Mucosa of descending colon (tissue), 3 donors: ENCODE results near the gene LORICRIN. TPM values are rescaled to one million over a fixed set of nuclear protein-coding genes. Genes with fewer than 3 reads are reported as not detected.

Experiments used
- ATAC-seq: fragments of 200-7000 bp; cut with Tn5 transposase; one replicate; pipeline ENCODE4 v1.9.1; 2020; ENCODE audit warnings: mild to moderate bottlenecking, moderate library complexity
- DNase-seq, 3 donors: peaks; one replicate each; pipeline ENCODE4 v3.0.0-alpha.2; 2020
- H3K36me3 ChIP-seq: fragments of 200-600 bp; one replicate; pipeline ENCODE4 v1.8.0; 2021; ENCODE audit warnings: low read depth, mild to moderate bottlenecking
- H3K4me1 ChIP-seq: fragments of 200-600 bp; one replicate; pipeline ENCODE4 v1.8.0; 2021; ENCODE audit warnings: low read depth, mild to moderate bottlenecking
- H3K4me3 ChIP-seq: fragments of 200-600 bp; one replicate; pipeline ENCODE4 v1.8.0; 2021; ENCODE audit warnings: mild to moderate bottlenecking
- H3K9me3 ChIP-seq: fragments of 200-600 bp; one replicate; pipeline ENCODE4 v1.8.0; 2021; ENCODE audit warnings: mild to moderate bottlenecking
- intact Hi-C, 2 donors: fragments of 100-400 bp; cut with DNase I in 1 of 2; cut with micrococcal nuclease in 1 of 2; formaldehyde crosslinking; loops; one replicate each; pipeline versions ENCODE4 v1.11.0 to v1.11.1; 2022; cut with DNase I, micrococcal nuclease
- total RNA-seq, 3 donors: library from RNA; stranded (reverse); fragmentation: NEBNext Ultra II Directional in 2 of 3; extraction: Animal tissue kit (Norgen Biotek cat#: 25700) in 2 of 3; gene quantifications; one replicate each; pipeline versions ENCODE4 v1.2.1 to v1.2.4, GENCODE V29; 2021 to 2023
- TF ChIP-seq, protein P1 (sequence below): fragments of 200-600 bp; IDR thresholded peaks from one replicate; pipeline ENCODE4 v1.8.0; 2022; ENCODE audit warnings: antibody characterized with exemption, mild to moderate bottlenecking
- donor health status: DM: no; HTN: no; CAD: no; lungs with moderate emphysema.
- donor health status: DM: no; HTN: no; CAD: no.
- donor health status: DM: no; HTN: yes; CAD: no.

LORICRIN gene
- total RNA-seq, 3 donors from 2014 or later, result not detected

DNA sequence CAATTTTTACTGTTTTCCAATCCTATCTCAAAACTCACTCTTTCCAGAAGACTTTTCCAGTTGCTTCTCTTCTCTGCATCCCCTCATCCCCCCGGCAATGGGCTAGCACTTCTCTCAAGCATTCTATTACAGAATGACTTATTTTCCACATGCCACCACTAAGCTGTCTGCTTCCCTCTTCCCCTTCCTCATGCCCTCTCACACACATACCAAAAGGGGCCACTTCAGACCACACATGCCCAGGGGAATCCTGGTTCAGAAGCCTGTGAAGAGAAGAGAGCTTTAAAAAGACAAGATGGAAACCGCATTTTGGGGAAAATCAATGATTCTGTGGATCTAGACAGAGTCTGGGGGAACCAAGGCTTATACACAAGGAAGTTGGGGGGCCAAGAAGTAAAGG lies 8.4 kb upstream of the LORICRIN start:
- ATAC-seq, result no peak
- no peak for DNase-seq
- Histone ChIP-seq H3K4me1 (no peaks in the 10 kb centered on the region), H3K9me3 (no peaks in the 10 kb centered on the region), H3K36me3 (no peaks in the 10 kb centered on the region), H3K4me3 (no peak overlapping the region)
- TF ChIP-seq, protein P1, sequence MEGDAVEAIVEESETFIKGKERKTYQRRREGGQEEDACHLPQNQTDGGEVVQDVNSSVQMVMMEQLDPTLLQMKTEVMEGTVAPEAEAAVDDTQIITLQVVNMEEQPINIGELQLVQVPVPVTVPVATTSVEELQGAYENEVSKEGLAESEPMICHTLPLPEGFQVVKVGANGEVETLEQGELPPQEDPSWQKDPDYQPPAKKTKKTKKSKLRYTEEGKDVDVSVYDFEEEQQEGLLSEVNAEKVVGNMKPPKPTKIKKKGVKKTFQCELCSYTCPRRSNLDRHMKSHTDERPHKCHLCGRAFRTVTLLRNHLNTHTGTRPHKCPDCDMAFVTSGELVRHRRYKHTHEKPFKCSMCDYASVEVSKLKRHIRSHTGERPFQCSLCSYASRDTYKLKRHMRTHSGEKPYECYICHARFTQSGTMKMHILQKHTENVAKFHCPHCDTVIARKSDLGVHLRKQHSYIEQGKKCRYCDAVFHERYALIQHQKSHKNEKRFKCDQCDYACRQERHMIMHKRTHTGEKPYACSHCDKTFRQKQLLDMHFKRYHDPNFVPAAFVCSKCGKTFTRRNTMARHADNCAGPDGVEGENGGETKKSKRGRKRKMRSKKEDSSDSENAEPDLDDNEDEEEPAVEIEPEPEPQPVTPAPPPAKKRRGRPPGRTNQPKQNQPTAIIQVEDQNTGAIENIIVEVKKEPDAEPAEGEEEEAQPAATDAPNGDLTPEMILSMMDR, result no peak
- intact Hi-C loops, result no loop called here

DNA sequence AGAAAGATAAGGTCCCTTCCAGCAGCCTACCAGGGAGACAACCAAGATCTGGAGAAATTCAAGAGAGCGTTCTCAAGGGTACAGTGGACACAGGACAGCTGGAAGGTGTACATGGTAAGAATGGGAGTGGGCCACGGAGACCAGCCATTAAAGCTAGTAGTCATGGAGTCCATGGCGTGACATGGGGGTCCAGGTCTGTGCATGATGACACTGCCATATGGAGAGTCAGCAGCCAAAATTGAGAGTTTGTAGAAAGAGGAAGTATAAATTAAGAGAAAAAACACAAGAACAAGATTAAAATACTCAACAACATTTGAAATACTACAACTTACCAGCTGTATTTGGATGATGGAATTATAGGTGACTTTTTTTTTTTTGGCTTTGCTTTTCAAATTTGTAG lies 7.9 kb upstream of the LORICRIN start:
- DNase-seq, result no peak
- no peaks in the 10 kb centered on the region for H3K9me3 ChIP-seq
- TF ChIP-seq, protein P1, result no peak
- no peak for ATAC-seq
- H3K36me3 ChIP-seq, result no peaks in the 10 kb centered on the region
- intact Hi-C loops, result no loop called here
- H3K4me1 ChIP-seq, result no peaks in the 10 kb centered on the region
- no peak overlapping the region for H3K4me3 ChIP-seq

DNA sequence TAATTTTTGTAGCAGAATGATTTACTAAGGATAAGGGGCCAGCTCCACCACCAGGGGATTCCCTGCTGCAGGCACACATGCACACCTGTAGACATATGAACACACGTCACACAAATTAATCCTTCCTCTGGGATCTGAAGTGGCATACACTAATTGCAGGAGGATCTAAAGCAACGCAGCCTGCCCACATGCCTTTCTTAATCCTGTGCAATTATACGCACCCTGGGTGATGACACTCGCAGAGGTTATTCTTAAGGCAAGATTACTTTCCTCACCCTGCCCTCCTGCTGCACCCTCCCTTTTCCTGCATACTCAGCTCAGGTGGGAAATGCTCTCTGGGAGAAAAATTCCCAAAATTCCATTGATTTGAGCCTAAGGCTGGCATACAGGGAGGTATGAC lies 7.5 kb upstream of the LORICRIN start:
- TF ChIP-seq, protein P1, result no peak
- intact Hi-C loops, result no loop called here
- no peaks in the 10 kb centered on the region for H3K4me1 ChIP-seq
- DNase-seq (no peak), ATAC-seq (no peak)
- H3K36me3 ChIP-seq, result no peaks in the 10 kb centered on the region
- no peak overlapping the region for H3K4me3 ChIP-seq
- no peaks in the 10 kb centered on the region for H3K9me3 ChIP-seq

DNA sequence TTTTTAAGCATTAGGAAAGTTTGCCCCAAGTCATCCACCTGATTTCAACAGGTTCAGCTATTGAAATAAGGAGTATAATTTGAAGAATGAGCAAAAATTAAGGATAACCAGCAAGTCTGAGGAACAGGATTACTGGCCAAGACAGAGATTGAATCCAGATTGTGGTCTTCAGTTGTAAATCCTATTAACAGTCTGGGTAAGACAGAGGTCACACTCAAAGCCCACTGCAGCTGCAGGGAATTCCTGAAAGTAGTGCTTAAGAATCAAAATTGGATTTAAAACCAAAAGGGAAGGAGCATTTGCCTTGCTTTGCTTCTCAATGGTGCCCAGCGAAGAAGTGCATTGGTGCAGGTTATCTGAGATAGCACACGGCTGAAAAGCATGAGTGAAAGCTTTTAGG lies 6.4 kb upstream of the LORICRIN start:
- no peaks in the 10 kb centered on the region for H3K36me3 ChIP-seq
- intact Hi-C loops, result no loop called here
- ATAC-seq (no peak), DNase-seq (no peak)
- no peak overlapping the region for H3K4me3 ChIP-seq
- H3K4me1 ChIP-seq, result no peaks in the 10 kb centered on the region
- H3K9me3 ChIP-seq, result no peaks in the 10 kb centered on the region
- TF ChIP-seq, protein P1, result no peak

DNA sequence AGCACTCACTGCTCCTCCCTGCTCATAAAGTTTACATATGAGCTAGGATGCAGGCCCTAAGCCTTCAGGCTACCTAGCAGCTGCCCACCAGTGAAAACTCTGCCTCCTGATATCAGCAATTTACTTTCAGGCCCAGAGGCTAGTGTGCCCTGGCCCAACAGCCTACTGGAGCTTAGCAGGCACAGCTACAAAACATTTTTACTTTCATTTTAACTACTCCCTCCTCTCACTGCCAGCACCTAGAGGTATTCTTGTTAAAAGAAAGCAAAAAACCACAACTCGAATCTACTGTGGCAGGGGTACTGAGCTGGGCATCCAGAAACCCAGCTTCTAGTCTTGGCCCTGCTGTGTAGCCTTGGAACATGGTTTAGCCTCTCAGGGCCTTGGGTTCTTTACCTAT lies 5.8 kb upstream of the LORICRIN start:
- Histone ChIP-seq H3K4me3 (no peak overlapping the region), H3K4me1 (no peaks in the 10 kb centered on the region), H3K36me3 (no peaks in the 10 kb centered on the region), H3K9me3 (no peaks in the 10 kb centered on the region)
- no peak for ATAC-seq
- TF ChIP-seq, protein P1, result no peak
- intact Hi-C loops, result no loop called here
- no peak for DNase-seq

DNA sequence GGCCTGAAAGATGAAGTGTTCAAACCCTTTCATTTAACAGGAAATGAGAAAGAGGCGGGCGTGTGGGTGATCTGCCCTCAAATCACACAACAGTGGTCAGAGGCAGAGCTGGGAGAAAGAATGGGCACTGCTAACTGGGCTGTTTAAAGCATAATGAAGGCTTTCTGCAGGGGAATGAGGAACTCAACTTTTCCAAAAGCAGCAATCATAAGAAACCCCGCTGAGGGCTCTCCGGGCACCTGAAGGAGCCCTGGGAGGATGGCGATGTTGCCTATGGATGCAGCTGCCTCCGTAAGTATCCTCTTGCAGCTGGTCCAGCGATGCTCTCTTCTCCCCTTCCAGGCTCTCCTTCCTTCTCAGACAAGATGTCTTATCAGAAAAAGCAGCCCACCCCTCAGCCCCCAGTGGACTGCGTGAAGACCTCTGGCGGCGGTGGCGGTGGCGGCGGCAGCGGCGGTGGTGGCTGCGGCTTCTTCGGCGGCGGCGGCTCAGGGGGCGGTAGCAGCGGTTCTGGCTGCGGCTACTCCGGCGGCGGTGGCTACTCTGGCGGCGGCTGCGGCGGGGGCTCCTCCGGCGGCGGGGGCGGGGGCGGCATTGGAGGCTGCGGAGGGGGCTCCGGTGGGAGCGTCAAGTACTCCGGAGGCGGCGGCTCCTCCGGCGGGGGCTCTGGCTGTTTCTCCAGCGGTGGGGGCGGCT lies 1.2 kb downstream of the LORICRIN start:
- Histone ChIP-seq H3K36me3 (no peaks in the 10 kb centered on the region), H3K4me1 (peaks cover 7% of the 10 kb centered on the region), H3K9me3 (no peaks in the 10 kb centered on the region), H3K4me3 (no peak overlapping the region)
- DNase-seq (no peak), ATAC-seq (no peak)
- TF ChIP-seq, protein P1, result no peak
- intact Hi-C loops, result no loop called here
